Measurements from ENCODE around the gene PRODH. TPM values are rescaled to one million over a fixed set of nuclear protein-coding genes. Genes with fewer than 3 reads are reported as not detected.

PRODH gene
- total and polyA plus RNA-seq, 2 experiments from 2014 or later, result 10.0 to 67.4 TPM

- no peak for TF ChIP-seq ETS1 (IDR thresholded peaks at IDR 0.05)
- no peak for TF ChIP-seq JUNB (IDR thresholded peaks at IDR 0.05; ENCODE audit: unreplicated experiment)
Observed at GRCh38 chr22:18927573-18927972, 8.5 kb downstream of the PRODH start (continued).

GRCh38 chr22:18927020-18927419 is 9.1 kb downstream of the PRODH start:
- ATAC-seq (no peak), DNase-seq (ENCODE audit: low spot score) (no peak)
- H3K4me3 ChIP-seq, result no peak overlapping the region
- no peak overlapping the region for H2AFZ ChIP-seq
- no peak overlapping the region for H3K4me3 Mint-ChIP-seq
- no peaks in the 10 kb centered on the region for H3K4me1 Mint-ChIP-seq
- no peaks in the 10 kb centered on the region for H3K36me3 Mint-ChIP-seq (ENCODE audit: low read depth)
- no peaks in the 10 kb centered on the region for H3K9me3 Mint-ChIP-seq
- H3F3A ChIP-seq (replicated peaks; ENCODE audit: low read depth), result no peaks in the 10 kb centered on the region
- H3K27ac Mint-ChIP-seq, result no peak overlapping the region
- H3K9me2 ChIP-seq (ENCODE audit: insufficient read depth), result no peaks in the 10 kb centered on the region
- H3K4me2 ChIP-seq, result no peak overlapping the region
- no peaks in the 10 kb centered on the region for H3K36me3 ChIP-seq (ENCODE audit: insufficient read depth)
- H4K20me1 ChIP-seq (replicated peaks; ENCODE audit: insufficient read depth), result no peaks in the 10 kb centered on the region
- H3K79me2 ChIP-seq (replicated peaks; ENCODE audit: insufficient read depth), result no peaks in the 10 kb centered on the region
- H3K4me1 ChIP-seq (ENCODE audit: insufficient read depth), result no peaks in the 10 kb centered on the region
- no peak overlapping the region for H3K27ac ChIP-seq (ENCODE audit: low read depth)
- H3K27me3 ChIP-seq (ENCODE audit: insufficient read depth), result no peaks in the 10 kb centered on the region
- no peaks in the 10 kb centered on the region for H3K27me3 Mint-ChIP-seq (ENCODE audit: insufficient read depth, low read depth, poor library complexity)
- TF ChIP-seq EZH2 (IDR thresholded peaks at IDR 0.05; ENCODE audit: low read depth, unreplicated experiment), result no peak
- TF ChIP-seq STAT1 (IDR thresholded peaks at IDR 0.05; ENCODE audit: unreplicated experiment), result no peak
- TF ChIP-seq ZNF462 (CRISPR knock-in tag; IDR thresholded peaks at IDR 0.05), result no peak
- no peak for TF ChIP-seq JUNB (IDR thresholded peaks at IDR 0.05; ENCODE audit: unreplicated experiment)
- TF ChIP-seq POLR2AphosphoS5 (IDR thresholded peaks at IDR 0.05; ENCODE audit: low read depth), result no peak
- no peak for TF ChIP-seq CREB1 (CRISPR knock-in tag; IDR thresholded peaks at IDR 0.05; ENCODE audit: low read depth)
- no peak for TF ChIP-seq ETS1 (IDR thresholded peaks at IDR 0.05)
- no peak for TF ChIP-seq REST (IDR thresholded peaks at IDR 0.05; ENCODE audit: unreplicated experiment)
- no peak for TF ChIP-seq CTCF (conservative IDR thresholded peaks at IDR 0.05; ENCODE audit: low read depth in 2 of 2)
- no peak for TF ChIP-seq ZNF331 (CRISPR knock-in tag; IDR thresholded peaks at IDR 0.05; ENCODE audit: low read depth)
- TF ChIP-seq NANOG (IDR thresholded peaks at IDR 0.05; ENCODE audit: borderline replicate concordance), result no peak
- TF ChIP-seq ZNF114 (CRISPR knock-in tag; IDR thresholded peaks at IDR 0.05), result no peak

Data from GM23338 (cell line).